Cardiac fibroblast (primary cell): ENCODE data around the gene NECTIN3.

Experiments used
- DNase-seq, 2 donors: peaks; one replicate each; pipeline versions ENCODE4 v3.0.0 to v3.0.0-alpha.2; 2010; ENCODE audit warnings: low read depth in 2 of 2
- H3K4me3 ChIP-seq, 2 donors: replicated peaks in 1 of 2; 1 replicate in 1 of 2; 2 replicates in 1 of 2; pipeline ENCODE4 v1.5.1; 2011; ENCODE audit warnings: low read depth in 2 of 2, low read length in 2 of 2, mild to moderate bottlenecking in 2 of 2, moderate library complexity in 1 of 2
- CTCF ChIP-seq: IDR thresholded peaks from one replicate; pipeline ENCODE4 v1.5.1; 2011; ENCODE audit warnings: low read depth, mild to moderate bottlenecking, low read length, inconsistent platforms

Gene NECTIN3

GRCh38 chr3:111080413-111080812 lies 8.8 kb downstream of the NECTIN3 start:
- TF ChIP-seq CTCF = peak; percentile 50
- H3K4me3 ChIP-seq = no peak overlapping the region
- DNase-seq = peak; percentile 72 to 82

GRCh38 chr3:111081008-111081545 lies 9.5 kb downstream of the NECTIN3 start:
- DNase-seq = peak; percentile 32 to 68
- no peak for TF ChIP-seq CTCF

GRCh38 chr3:111084911-111085310 lies 13.3 kb downstream of the NECTIN3 start:
- TF ChIP-seq CTCF = no peak
- DNase-seq = no peak
- H3K4me3 ChIP-seq = no peak overlapping the region

More at GRCh38 chr3:111081008-111081545, 9.5 kb downstream of the NECTIN3 start:
- H3K4me3 ChIP-seq = no peak overlapping the region

- no peak for TF ChIP-seq CTCF
- H3K4me3 ChIP-seq = no peak overlapping the region
- no peak for DNase-seq
Observed at GRCh38 chr3:111087924-111088469, 16.4 kb downstream of the NECTIN3 start.

GRCh38 chr3:111096487-111097209 lies 25.0 kb downstream of the NECTIN3 start:
- DNase-seq = no peak
- TF ChIP-seq CTCF = no peak
- H3K4me3 ChIP-seq = no peak overlapping the region

- H3K4me3 ChIP-seq = no peak overlapping the region
- peak in 1 of 2 donors; percentile 64 for DNase-seq
- no peak for TF ChIP-seq CTCF
Observed at GRCh38 chr3:111103807-111104206, 32.2 kb downstream of the NECTIN3 start.
